ENCODE measurements around the gene GPR15LG.

Gene GPR15LG

DNA sequence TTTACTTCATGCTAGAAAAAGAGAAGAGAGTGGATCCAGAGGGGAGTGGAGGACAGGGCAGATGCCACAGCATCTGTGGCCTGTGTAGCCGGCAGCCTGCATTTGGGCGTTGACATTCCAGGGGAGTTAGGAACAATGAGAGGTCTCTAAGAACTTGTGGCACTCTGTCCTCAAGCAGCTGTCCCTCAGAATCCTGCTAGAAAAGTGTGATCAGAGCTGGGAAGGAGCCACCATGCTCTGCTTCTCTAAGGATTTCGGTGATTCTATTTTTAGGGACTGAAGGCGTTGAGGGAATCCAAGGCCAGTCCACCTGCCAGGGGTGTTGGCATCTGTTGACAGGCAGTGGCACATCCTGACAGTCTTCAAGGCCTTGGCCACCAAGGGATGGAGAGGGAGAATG lies 44.1 kb downstream of the GPR15LG start:
- DNase-seq: no peak

DNA sequence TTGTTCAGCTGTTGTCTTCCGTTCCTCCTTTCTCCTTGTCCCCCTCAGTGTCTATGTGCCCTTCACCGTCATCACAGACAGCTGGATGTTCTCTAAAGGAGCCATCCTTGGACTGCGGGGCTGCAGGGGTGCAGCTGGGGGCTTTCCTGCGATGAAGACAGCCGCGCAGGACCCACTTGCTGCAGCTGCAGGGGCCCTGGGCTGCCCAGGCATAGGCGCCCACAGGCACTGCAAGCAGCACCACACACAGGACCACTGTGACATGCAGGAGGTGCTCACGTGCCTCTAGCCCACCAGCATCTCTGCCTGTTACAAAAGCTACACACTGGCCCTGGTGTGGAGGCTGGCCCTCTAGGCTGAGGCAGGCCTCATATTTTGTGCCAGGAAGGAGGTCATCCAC lies 48.3 kb downstream of the GPR15LG start:
- DNase-seq: no peak

DNA sequence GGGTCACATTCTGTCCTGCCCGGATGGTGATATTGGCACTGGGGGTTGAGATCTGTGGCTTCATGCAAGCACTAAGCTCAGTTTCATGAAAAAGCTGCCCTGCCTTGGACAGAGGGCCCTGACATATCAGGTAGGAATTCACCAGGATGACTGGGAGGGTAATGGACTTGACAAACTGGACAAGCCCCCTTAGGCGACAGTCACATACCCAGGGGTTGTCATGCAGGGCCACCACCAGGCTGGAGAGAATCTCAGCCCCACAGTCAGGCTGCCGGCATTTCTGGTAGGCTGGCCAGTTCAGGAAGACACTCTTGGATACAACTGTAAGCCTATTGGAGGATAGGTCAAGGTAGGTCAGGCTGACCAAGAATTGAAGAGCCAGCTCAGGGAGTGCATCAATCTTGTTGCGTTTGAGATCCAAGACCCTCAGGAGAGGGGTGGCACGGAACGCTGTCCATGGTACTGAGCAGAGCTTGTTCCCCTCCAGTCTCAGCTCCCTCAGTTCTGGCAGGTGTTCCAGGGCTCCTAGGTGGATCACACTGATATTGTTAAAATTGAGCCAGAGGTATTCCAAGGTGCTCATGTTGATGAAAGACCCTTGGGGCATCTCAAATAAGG lies 50.9 kb downstream of the GPR15LG start:
- no peak for DNase-seq

DNA sequence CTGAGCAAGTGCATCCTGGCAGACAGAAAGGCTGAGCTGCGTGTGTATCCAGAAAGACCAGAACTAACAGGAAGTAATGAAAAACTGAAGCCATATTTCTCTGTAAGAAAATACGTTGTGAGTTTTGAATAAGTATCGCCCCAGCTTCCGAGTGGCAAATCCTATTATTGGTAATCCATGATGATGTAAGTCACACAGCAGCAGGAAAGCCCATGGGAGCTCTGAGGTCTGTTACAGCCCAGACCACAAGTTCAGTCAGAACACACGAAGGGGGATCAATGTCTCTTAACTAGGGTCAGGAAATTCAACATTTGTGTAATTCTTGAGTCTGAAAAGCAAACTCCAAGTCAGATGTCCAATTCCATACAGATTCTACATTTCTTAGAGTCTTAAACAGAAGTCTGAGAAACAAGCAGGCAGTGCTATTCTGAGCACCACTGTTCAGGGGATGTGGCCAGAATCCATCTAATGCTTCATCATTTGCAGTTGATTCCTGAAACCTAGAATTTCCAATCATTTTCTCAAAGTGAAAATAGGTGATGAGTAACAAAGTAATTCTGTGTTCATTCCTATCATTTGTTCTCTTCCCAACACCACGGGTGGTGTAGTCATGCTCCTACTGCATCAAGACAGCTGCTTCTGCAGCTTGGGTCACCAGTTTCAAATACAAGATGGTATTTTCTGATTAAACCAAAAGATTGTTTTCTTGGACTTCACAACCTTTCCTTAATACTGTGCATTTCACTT lies 52.0 kb downstream of the GPR15LG start, which contains the start of gene LRIT2:
LRIT2 (minus strand) TSS at position 118 of the 747 bp plus-strand sequence; CDS start at position 94, 24 bp downstream.
- no peak for DNase-seq

DNA sequence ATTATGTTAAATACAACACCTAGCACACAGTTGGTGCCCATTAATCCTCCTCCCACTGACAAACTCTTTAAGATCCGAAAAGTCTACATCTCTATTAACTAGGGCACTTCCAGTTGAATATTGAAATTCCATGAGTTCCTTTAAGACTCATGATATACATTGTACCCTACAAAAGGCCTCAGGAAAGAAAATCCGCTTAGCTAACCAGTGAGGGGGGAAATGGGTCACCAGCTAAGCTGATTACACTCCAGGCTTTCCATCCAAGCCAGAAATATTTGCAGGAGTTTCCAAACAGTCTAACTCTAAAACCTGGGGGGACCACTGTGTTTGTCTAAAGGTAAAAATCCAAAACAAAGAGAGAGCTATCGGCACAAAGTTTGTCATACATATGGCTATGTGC lies 53.0 kb downstream of the GPR15LG start:
- DNase-seq: no peak

DNA sequence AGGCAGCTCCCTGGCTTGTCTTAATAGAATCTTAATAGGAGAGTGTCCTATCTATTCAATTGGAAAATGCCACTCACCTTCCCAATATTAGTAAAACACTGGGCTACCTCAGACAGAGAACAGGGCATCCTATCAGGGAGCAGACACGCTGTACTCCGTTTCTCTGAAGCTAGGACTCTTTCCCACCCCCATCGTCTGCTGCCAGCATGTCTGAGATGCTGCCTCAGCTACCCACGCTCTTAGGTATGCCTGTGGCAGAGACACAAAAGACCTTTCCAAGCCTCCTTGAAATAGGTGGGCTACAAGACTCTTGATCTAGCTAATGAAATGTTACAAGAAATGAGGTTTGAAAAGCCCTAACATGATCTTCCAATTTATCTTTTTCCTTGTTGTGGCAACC lies 54.2 kb downstream of the GPR15LG start:
- no peak for DNase-seq

DNA sequence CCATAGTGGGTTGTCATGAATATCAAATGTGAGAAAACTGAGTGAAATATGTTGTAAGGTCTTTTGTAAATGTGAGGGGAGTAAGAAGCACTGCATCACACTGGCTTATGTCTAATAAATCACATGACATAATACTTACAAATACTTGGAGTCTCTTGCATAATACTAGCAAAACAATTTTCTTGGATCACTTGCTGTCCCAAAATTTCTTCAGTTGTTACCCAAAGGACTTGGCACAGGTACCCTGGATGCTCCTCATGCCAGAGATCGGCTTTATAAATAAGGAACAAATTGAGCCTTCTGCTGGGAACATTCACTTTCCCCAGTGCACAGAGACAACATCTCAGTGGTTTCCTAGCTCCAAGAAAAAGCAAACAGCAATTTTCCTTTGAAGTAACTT lies 56.8 kb downstream of the GPR15LG start:
- DNase-seq: no peak

DNA sequence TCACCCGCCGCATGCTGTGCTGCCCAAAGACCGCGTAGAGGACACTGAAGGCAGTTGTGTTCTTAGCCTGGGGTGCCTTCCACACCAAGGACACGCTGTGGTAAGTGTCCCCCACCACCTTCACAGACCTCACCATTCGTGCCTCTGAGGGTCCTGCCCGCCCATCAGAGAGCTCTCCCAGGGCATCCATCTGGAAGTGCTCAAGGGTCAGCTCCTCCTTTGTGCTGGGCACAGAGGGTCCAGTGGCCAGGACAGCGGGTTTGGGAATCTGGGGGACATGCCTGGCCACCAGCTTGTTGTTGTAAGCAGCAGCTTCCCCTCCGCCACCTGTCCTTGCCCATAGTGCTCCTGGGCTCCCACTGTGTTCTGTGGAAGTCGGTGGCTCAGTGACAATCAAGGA lies 58.8 kb downstream of the GPR15LG start:
- no peak for DNase-seq

DNA sequence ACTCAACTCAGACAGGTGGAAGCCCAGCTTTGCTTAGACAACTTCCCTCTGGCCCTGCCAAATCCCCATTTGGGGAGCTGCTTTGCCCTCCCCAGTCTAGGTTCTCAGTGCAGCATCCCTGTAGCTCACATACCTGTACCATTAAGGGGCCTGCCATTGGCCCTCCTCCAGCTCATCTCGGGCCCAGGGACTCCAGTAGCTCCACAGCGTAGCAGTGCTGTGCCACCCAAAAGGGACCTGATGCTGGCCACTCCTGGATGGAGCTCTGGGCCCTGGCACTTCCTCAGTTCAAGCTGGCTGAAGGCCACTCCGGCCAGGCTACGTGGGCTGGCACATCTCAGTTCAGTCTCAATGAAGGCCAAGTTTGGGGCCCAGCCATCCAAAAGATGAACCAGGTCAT lies 60.3 kb downstream of the GPR15LG start:
- DNase-seq: no peak

DNA sequence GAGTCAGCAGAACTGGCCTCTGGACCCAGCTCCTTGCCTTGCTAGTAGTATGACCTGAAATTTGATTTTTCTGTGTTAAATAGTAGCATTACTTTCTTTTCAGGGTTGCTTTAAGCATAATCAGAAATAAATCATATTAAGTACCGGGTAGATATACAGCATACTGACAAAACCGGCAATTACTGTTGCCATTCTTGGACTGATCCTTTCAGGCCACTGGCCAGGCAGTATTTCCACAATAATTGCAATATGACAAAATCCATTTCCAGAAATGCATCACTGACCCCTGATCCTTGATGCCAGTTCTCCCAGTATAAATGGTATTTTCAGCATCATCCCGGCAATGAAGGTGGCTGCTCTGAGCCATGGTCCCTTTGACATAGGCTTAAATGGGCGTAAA lies 60.9 kb downstream of the GPR15LG start:
- no peak for DNase-seq

All from NCI-H2029 (cell line).